ENCODE data around the gene NMNAT2.
A peak's percentile ranks its signal among the peaks of the same experiment; 100 is the strongest.

Gene NMNAT2

GRCh38 chr1:183233113-183233512 is 185.1 kb downstream of the NMNAT2 start:
- DNase-seq = no peak

GRCh38 chr1:183231545-183231944 is 186.6 kb downstream of the NMNAT2 start:
- DNase-seq = no peak

- DNase-seq = no peak
These were observed 187.8 kb downstream of the NMNAT2 start for GRCh38 chr1:183230413-183230812.

- no peak for DNase-seq
These were observed 189.6 kb downstream of the NMNAT2 start for GRCh38 chr1:183228347-183229220.

- no peak for DNase-seq
These were observed 190.5 kb downstream of the NMNAT2 start for GRCh38 chr1:183227422-183228346.

- DNase-seq = peak; percentile 48
These were observed 191.2 kb downstream of the NMNAT2 start for GRCh38 chr1:183226963-183227362.

- no peak for DNase-seq
These were observed 191.8 kb downstream of the NMNAT2 start for GRCh38 chr1:183226361-183226760.

- no peak for DNase-seq
These were observed 194.7 kb downstream of the NMNAT2 start for GRCh38 chr1:183223467-183223866.

GRCh38 chr1:183222909-183223308 is 195.3 kb downstream of the NMNAT2 start:
- no peak for DNase-seq

- DNase-seq = no peak
These were observed 198.6 kb downstream of the NMNAT2 start for GRCh38 chr1:183219616-183220009.

GRCh38 chr1:183218971-183219615 is 199.1 kb downstream of the NMNAT2 start:
- DNase-seq = no peak

- DNase-seq = peak; percentile 25
These were observed 200.1 kb downstream of the NMNAT2 start for GRCh38 chr1:183218027-183218618.

GRCh38 chr1:183215936-183216335 is 202.2 kb downstream of the NMNAT2 start:
- DNase-seq = no peak

GRCh38 chr1:183215076-183215720 is 203.0 kb downstream of the NMNAT2 start:
- DNase-seq = no peak

GRCh38 chr1:183214021-183214970 is 203.9 kb downstream of the NMNAT2 start:
- DNase-seq = peak; percentile 41

- DNase-seq = no peak
These were observed 205.3 kb downstream of the NMNAT2 start for GRCh38 chr1:183212870-183213269.

GRCh38 chr1:183210681-183211080 is 207.5 kb downstream of the NMNAT2 start:
- DNase-seq = no peak

- no peak for DNase-seq
These were observed 208.5 kb downstream of the NMNAT2 start for GRCh38 chr1:183209533-183210158.

- DNase-seq = no peak
These were observed 211.6 kb downstream of the NMNAT2 start for GRCh38 chr1:183206538-183207122.

GRCh38 chr1:183205196-183205781 is 212.9 kb downstream of the NMNAT2 start:
- DNase-seq = no peak
